Stomach (tissue), 9 donors: ENCODE data around the gene APBA3. TPM values are rescaled to one million over a fixed set of nuclear protein-coding genes. Genes with fewer than 3 reads are reported as not detected.

ENCODE experiments used
- DNase-seq, 2 donors: peaks; one replicate each; pipeline versions ENCODE4 v3.0.0 to v3.0.0-alpha.2; 2013 to 2019
- H3K27ac ChIP-seq, 5 donors: fragments of 200-600 bp in 4 of 5; sonication (generic) in 4 of 5; one replicate each; pipeline ENCODE4 v1.5.1; 2013 to 2019; ENCODE audit warnings: mild to moderate bottlenecking in 1 of 5, moderate library complexity in 1 of 5
- H3K27me3 ChIP-seq, 3 donors: fragments of 200-600 bp; sonication (generic); one replicate each; pipeline ENCODE4 v1.5.1; 2017 to 2019; ENCODE audit warnings: mixed run types in 1 of 3
- H3K36me3 ChIP-seq, 4 donors: fragments of 200-600 bp; sonication (generic); 1 replicate in 3 of 4; 2 replicates in 1 of 4; pipeline ENCODE4 v1.5.1; 2016 to 2019
- H3K4me1 ChIP-seq, 4 donors: fragments of 200-600 bp; sonication (generic); one replicate each; pipeline ENCODE4 v1.5.1; 2016 to 2019
- H3K4me3 ChIP-seq, 4 donors: fragments of 200-600 bp; sonication (generic) in 3 of 4; one replicate each; pipeline ENCODE4 v1.5.1; 2016 to 2019; ENCODE audit warnings: mild to moderate bottlenecking in 1 of 4
- H3K9me3 ChIP-seq, 4 donors: fragments of 200-600 bp; sonication (generic); one replicate each; pipeline ENCODE4 v1.5.1; 2016 to 2019
- CTCF ChIP-seq, 7 experiments: fragments of 450-650 bp in 4 of 7; fragments of 200-600 bp in 3 of 7; sonication (generic) in 3 of 7; IDR thresholded peaks; one replicate each; pipeline ENCODE4 v1.5.1; 2016 to 2019; ENCODE audit warnings: antibody characterized with exemption in 7 of 7, control low read depth in 2 of 7, mild to moderate bottlenecking in 1 of 7
- EP300 ChIP-seq: sonication (generic); formaldehyde crosslinking; IDR thresholded peaks from one replicate; pipeline ENCODE4 v1.6.1; 2017; ENCODE audit warnings: antibody characterized with exemption
- POLR2A ChIP-seq, 4 donors: fragments of 450-650 bp; IDR thresholded peaks; one replicate each; pipeline ENCODE4 v1.6.1; 2016; ENCODE audit warnings: antibody characterized with exemption in 4 of 4, control low read depth in 2 of 4, mild to moderate bottlenecking in 1 of 4, moderate library complexity in 1 of 4
- POLR2AphosphoS5 ChIP-seq, 3 donors: sonication (generic); formaldehyde crosslinking; IDR thresholded peaks; one replicate each; pipeline ENCODE4 v1.6.1; 2016; ENCODE audit warnings: antibody characterized with exemption in 3 of 3
- WGBS, 5 donors: extraction: QIAGEN DNeasy Blood & Tissue Kit in 3 of 5; methylation state at CpG; one replicate each; pipeline versions ENCODE4 v1.1.5 to v1.1.7; 2013 to 2018; 5-methylcytosine and 5-hydroxymethylcytosine counted together
- intact Hi-C: fragments of 100-400 bp; cut with DNase I; formaldehyde crosslinking; loops from one replicate; pipeline ENCODE4 v1.15.1; 2023; ENCODE audit warnings: low total_unique reads
- polyA plus RNA-seq, 3 donors: library from polyadenylated mRNA; stranded (reverse); fragments of 200-250 nt; gene quantifications; one replicate each; pipeline ENCODE4 v1.2.3, GENCODE V29; 2013
- total RNA-seq, 5 donors: library from RNA; depleted of rRNA; stranded (reverse); fragments of >200 nt; gene quantifications; one replicate each; pipeline versions ENCODE4 v1.1.0 to v1.2.3, GENCODE V29; 2014 to 2016
- donor health status: healthy with polysubstance abuse.
- donor health status: Bipolar disorder and iron deficiency.
- donor health status: healthy.

The APBA3 gene
- total and polyA plus RNA-seq, 8 donors: 9.4 to 111 (median 16.6) TPM

GRCh38 chr19:3751236-3751635 is 10.3 kb downstream of the APBA3 start:
- peaks cover 0 to 14% (median 0%) of the 10 kb centered on the region in 3 donors for H3K27me3 ChIP-seq
- no peak for DNase-seq
- intact Hi-C loops: no loop called here
- H3K4me1 ChIP-seq: no peaks in the 10 kb centered on the region
- no peaks in the 10 kb centered on the region for H3K9me3 ChIP-seq
- no peak overlapping the region for H3K4me3 ChIP-seq
- no peak overlapping the region for H3K27ac ChIP-seq
- no peak for TF ChIP-seq POLR2A (IDR thresholded peaks at IDR 0.05)
- H3K36me3 ChIP-seq: peaks cover 33 to 77% (median 73%) of the 10 kb centered on the region in 4 donors
- 91 to 97% (median 96%) methylated on average over 19 to 30 of the region's 30 CpGs for WGBS, 5 donors

- Histone ChIP-seq H3K4me3 (no peak overlapping the region), H3K9me3 (no peaks in the 10 kb centered on the region), H3K27ac (no peak overlapping the region), H3K27me3 (peaks cover 0 to 18% (median 0%) of the 10 kb centered on the region in 3 donors), H3K4me1 (no peaks in the 10 kb centered on the region), H3K36me3 (peaks cover 33 to 87% (median 82%) of the 10 kb centered on the region in 4 donors)
- no peak for TF ChIP-seq EP300
- TF ChIP-seq POLR2AphosphoS5 (IDR thresholded peaks at IDR 0.05): no peak
- no peak for TF ChIP-seq CTCF (IDR thresholded peaks at IDR 0.05)
- no peak for TF ChIP-seq POLR2A (IDR thresholded peaks at IDR 0.05)
- DNase-seq: no peak
- 98 to 100% (median 98%) methylated on average over 2 of the region's 2 CpGs for WGBS, 5 donors
- intact Hi-C loops: no loop called here
Measured at GRCh38 chr19:3750211-3750610, 11.3 kb downstream of the APBA3 start.

- peaks cover 33 to 86% (median 77%) of the 10 kb centered on the region in 4 donors for H3K36me3 ChIP-seq
- H3K9me3 ChIP-seq: no peaks in the 10 kb centered on the region
- peaks cover 0 to 18% (median 0%) of the 10 kb centered on the region in 3 donors for H3K27me3 ChIP-seq
- H3K4me3 ChIP-seq: no peak overlapping the region
- DNase-seq: peak in 1 of 2 donors; percentile 64
- H3K4me1 ChIP-seq: no peaks in the 10 kb centered on the region
- no peak for TF ChIP-seq EP300
- peak in 1 of 3 donors; percentile 54 for TF ChIP-seq POLR2AphosphoS5 (IDR thresholded peaks at IDR 0.05)
- intact Hi-C loops: no loop called here
- H3K27ac ChIP-seq: no peak overlapping the region
- 37 to 53% (median 50%) methylated on average over 8 of the region's 8 CpGs for WGBS, 5 donors
Measured at GRCh38 chr19:3748965-3749364, 12.5 kb downstream of the APBA3 start.

- peaks cover 12 to 83% (median 68%) of the 10 kb centered on the region in 4 donors for H3K36me3 ChIP-seq
- WGBS, 5 donors: 73 to 82% (median 80%) methylated on average over 28 to 31 of the region's 31 CpGs
- H3K4me1 ChIP-seq: no peaks in the 10 kb centered on the region
- H3K27me3 ChIP-seq: peaks cover 0 to 18% (median 0%) of the 10 kb centered on the region in 3 donors
- H3K27ac ChIP-seq: no peak overlapping the region
- no peak for DNase-seq
- no peak for TF ChIP-seq EP300
- TF ChIP-seq POLR2AphosphoS5 (IDR thresholded peaks at IDR 0.05): no peak
- TF ChIP-seq CTCF (IDR thresholded peaks at IDR 0.05): no peak
- TF ChIP-seq POLR2A (IDR thresholded peaks at IDR 0.05): no peak
- intact Hi-C loops: no loop called here
- H3K9me3 ChIP-seq: no peaks in the 10 kb centered on the region
- no peak overlapping the region for H3K4me3 ChIP-seq
Measured at GRCh38 chr19:3746371-3747056, 15.0 kb downstream of the APBA3 start.

- no peak overlapping the region for H3K4me3 ChIP-seq
- intact Hi-C loops: no loop called here
- WGBS, 5 donors: 64 to 87% (median 72%) methylated on average over 8 of the region's 8 CpGs
- no peak overlapping the region for H3K27ac ChIP-seq
- H3K4me1 ChIP-seq: no peaks in the 10 kb centered on the region
- TF ChIP-seq EP300 (no peak), CTCF (IDR thresholded peaks at IDR 0.05) (no peak), POLR2AphosphoS5 (IDR thresholded peaks at IDR 0.05) (no peak), POLR2A (IDR thresholded peaks at IDR 0.05) (no peak)
- H3K9me3 ChIP-seq: no peaks in the 10 kb centered on the region
- H3K27me3 ChIP-seq: peaks cover 0 to 18% (median 0%) of the 10 kb centered on the region in 3 donors
- no peak for DNase-seq
- peaks cover 6 to 83% (median 63%) of the 10 kb centered on the region in 4 donors for H3K36me3 ChIP-seq
Measured at GRCh38 chr19:3745363-3746045, 16.0 kb downstream of the APBA3 start.
